A673 (cell line): Measurements from ENCODE around the gene EED. TPM values are rescaled to one million over a fixed set of nuclear protein-coding genes. Genes with fewer than 3 reads are reported as not detected.

Experiments used
- Bru-seq: library from RNA; stranded (reverse); fragments of 400-500 nt; gene quantifications from one replicate; lab custom pipeline; 2021; lab: Mats Ljungman, UMichigan
- BruChase-seq, 2 experiments: library from RNA; stranded (reverse); fragments of 400-500 nt; gene quantifications; one replicate each; lab custom pipeline; 2021; lab: Mats Ljungman, UMichigan
- BruUV-seq: library from RNA; stranded (reverse); fragments of 400-500 nt; replicated peaks from 2 replicates; lab custom pipeline; 2021; lab: Mats Ljungman, UMichigan
- CTCF ChIA-PET: fragments of 300-600 bp; sonication (Branson Sonifier 250); formaldehyde crosslinking; loops from one replicate; lab custom pipeline; 2022; ENCODE audit warnings: antibody characterized with exemption; lab: Charles Lee
- POLR2A ChIA-PET: fragments of 300-600 bp; sonication (Branson Sonifier 250); formaldehyde crosslinking; loops from one replicate; lab custom pipeline; 2022; ENCODE audit warnings: antibody characterized with exemption; ENCODE audit not compliant: low non-redundant PET; lab: Charles Lee
- DNase-seq: peaks from one replicate; pipeline ENCODE4 v3.0.0-alpha.2; 2015; ENCODE audit warnings: low spot score
- H3K27ac ChIP-seq: fragments of 200-600 bp; sonication (generic); 2 replicates; pipeline ENCODE4 v1.5.1; 2016; ENCODE audit warnings: mixed run types, low read depth, mild to moderate bottlenecking, mixed read lengths, antibody characterized with exemption, low read length; ENCODE audit not compliant: poor library complexity, severe bottlenecking
- H3K27me3 ChIP-seq: fragments of 200-600 bp; sonication (generic); replicated peaks from 2 replicates; pipeline ENCODE4 v1.6.1; 2017; ENCODE audit warnings: mixed run types, low read depth, mild to moderate bottlenecking, mixed read lengths, antibody characterized with exemption, low read length; ENCODE audit not compliant: insufficient read depth, poor library complexity
- H3K36me3 ChIP-seq: fragments of 200-600 bp; sonication (generic); 2 replicates; pipeline ENCODE4 v1.6.1; 2016; ENCODE audit warnings: mixed run types, mild to moderate bottlenecking, mixed read lengths, antibody characterized with exemption, low read length; ENCODE audit not compliant: insufficient read depth, poor library complexity, severe bottlenecking
- H3K4me1 ChIP-seq: fragments of 200-600 bp; sonication (generic); 2 replicates; pipeline ENCODE4 v1.6.1; 2017; ENCODE audit warnings: mixed run types, mild to moderate bottlenecking, mixed read lengths, antibody characterized with exemption, low read length; ENCODE audit not compliant: insufficient read depth, poor library complexity, severe bottlenecking
- H3K4me3 ChIP-seq: fragments of 200-600 bp; sonication (generic); 2 replicates; pipeline ENCODE4 v1.5.1; 2016; ENCODE audit warnings: low read depth, mixed run types, mild to moderate bottlenecking, mixed read lengths, low read length; ENCODE audit not compliant: poor library complexity, severe bottlenecking
- H3K9me3 ChIP-seq: fragments of 200-600 bp; sonication (generic); 2 replicates; pipeline ENCODE4 v1.6.1; 2016; ENCODE audit warnings: mixed run types, low read depth, mild to moderate bottlenecking, mixed read lengths, antibody characterized with exemption, low read length; ENCODE audit not compliant: poor library complexity, severe bottlenecking
- EZH2 ChIP-seq: fragments of 200-600 bp; sonication (generic); IDR thresholded peaks from 2 replicates; pipeline ENCODE4 v1.6.1; 2017; ENCODE audit warnings: borderline replicate concordance, low read depth, mild to moderate bottlenecking, mixed read lengths, antibody characterized with exemption, low read length; ENCODE audit not compliant: poor library complexity, severe bottlenecking
- intact Hi-C: fragments of 100-400 bp; cut with micrococcal nuclease; formaldehyde crosslinking; loops from one replicate; pipeline ENCODE4 v1.10.0; 2022; ENCODE audit not compliant: unreplicated experiment
- long read RNA-seq: library from polyadenylated mRNA; stranded (forward); transcript quantifications from one replicate; pipeline ENCODE4 v2.0.0, GENCODE V29; 2022
- total RNA-seq: library from RNA; stranded (reverse); gene quantifications from 2 replicates; pipeline ENCODE4 v1.2.3, GENCODE V29; 2021
- TF ChIP-seq, protein P1 (sequence below): fragments of 300-800, 200-600 bp; sonication (generic); conservative IDR thresholded peaks from 2 replicates; pipeline ENCODE4 v1.5.1; 2017; ENCODE audit warnings: low read depth, mild to moderate bottlenecking, antibody characterized with exemption, low read length, moderate library complexity, mixed read lengths

The EED gene, protein sequence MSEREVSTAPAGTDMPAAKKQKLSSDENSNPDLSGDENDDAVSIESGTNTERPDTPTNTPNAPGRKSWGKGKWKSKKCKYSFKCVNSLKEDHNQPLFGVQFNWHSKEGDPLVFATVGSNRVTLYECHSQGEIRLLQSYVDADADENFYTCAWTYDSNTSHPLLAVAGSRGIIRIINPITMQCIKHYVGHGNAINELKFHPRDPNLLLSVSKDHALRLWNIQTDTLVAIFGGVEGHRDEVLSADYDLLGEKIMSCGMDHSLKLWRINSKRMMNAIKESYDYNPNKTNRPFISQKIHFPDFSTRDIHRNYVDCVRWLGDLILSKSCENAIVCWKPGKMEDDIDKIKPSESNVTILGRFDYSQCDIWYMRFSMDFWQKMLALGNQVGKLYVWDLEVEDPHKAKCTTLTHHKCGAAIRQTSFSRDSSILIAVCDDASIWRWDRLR
- total RNA-seq (37.5 and 43.4 TPM in 2 replicates), Bru-seq, nascent RNA (percentile 97 among the genes with signal in this experiment), BruChase-seq, experiment 1, labeled RNA remaining after a 2-hour chase (percentile 95 among the genes with signal in this experiment), BruChase-seq, experiment 2, labeled RNA remaining after a 6-hour chase (percentile 82 among the genes with signal in this experiment)
- long read RNA-seq, transcript EED-207 (10 exons, 1,745 nt), result minor isoform, 6 of 96 reads
- long read RNA-seq, transcript EED-201 (12 exons, 2,223 nt), result major isoform, 67 of 96 reads
- long read RNA-seq, partial matches to known transcripts, result 2 of 96 reads
- long read RNA-seq, other reads (novel, unspliced or antisense), result 19 of 96 reads

DNA sequence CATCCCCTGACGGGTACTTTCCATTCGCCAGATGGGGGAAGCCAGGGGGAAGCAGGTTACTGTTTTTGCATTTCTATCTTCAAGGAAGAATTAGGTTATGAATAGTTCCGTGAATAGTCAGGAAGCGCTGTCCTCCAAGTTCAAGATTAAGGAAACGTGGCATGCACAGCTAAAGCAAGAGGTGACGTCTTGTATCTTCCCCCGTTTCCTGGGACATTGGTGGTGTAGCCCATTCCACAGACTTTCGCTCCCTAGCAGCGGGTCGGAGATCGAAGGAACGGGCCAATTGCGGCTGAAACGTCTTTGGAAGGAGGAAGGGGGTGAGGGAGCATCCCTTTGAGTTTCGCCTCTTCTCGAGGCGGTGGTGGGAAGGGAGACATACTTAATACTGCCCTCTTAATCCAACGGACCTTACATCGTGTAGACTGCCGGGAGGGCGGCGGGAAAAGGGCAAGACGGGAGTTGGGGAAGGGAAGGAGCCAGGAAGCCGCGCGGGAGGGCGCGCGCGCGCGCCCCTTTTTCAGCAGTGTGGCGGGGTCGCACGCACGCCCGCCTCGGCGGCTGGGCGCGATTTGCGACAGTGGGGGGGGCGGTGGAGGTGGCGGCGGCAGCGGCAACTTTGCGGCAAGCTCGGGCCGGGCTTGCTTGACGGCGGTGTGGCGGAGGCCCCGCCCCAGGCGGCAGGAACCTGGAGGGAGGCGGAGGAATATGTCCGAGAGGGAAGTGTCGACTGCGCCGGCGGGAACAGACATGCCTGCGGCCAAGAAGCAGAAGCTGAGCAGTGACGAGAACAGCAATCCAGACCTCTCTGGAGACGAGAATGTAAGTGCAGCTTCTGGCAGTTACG lies at the start of gene EED:
EED (plus strand) TSS at position 232 of the 847 bp plus-strand sequence; CDS start at position 709, 477 bp downstream.
- peaks cover 20% of the 10 kb centered on the region for H3K4me1 ChIP-seq
- H3K4me3 ChIP-seq, result peak within 1 kb of the TSS; percentile 83
- TSS peak; percentile 96 for BruUV-seq
- H3K27me3 ChIP-seq, result no peaks in the 10 kb centered on the region
- H3K36me3 ChIP-seq, result no peaks in the 10 kb centered on the region
- peak; percentile 99 for DNase-seq
- TF ChIP-seq, protein P1, sequence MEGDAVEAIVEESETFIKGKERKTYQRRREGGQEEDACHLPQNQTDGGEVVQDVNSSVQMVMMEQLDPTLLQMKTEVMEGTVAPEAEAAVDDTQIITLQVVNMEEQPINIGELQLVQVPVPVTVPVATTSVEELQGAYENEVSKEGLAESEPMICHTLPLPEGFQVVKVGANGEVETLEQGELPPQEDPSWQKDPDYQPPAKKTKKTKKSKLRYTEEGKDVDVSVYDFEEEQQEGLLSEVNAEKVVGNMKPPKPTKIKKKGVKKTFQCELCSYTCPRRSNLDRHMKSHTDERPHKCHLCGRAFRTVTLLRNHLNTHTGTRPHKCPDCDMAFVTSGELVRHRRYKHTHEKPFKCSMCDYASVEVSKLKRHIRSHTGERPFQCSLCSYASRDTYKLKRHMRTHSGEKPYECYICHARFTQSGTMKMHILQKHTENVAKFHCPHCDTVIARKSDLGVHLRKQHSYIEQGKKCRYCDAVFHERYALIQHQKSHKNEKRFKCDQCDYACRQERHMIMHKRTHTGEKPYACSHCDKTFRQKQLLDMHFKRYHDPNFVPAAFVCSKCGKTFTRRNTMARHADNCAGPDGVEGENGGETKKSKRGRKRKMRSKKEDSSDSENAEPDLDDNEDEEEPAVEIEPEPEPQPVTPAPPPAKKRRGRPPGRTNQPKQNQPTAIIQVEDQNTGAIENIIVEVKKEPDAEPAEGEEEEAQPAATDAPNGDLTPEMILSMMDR, result no peak
- TF ChIP-seq EZH2, result no peak
- no peaks in the 10 kb centered on the region for H3K9me3 ChIP-seq
- peak within 1 kb of the TSS; percentile 99 for H3K27ac ChIP-seq
- ChIA-PET POLR2A (interaction anchor here (0.7 kb wide), 3 partner anchors 177 to 881 kb away, joined by 3 to 7 read pairs (median 4); no protein-coding TSS in a partner anchor), CTCF (interaction anchor here (0.7 kb wide), 2 partner anchors 390 to 980 kb away, joined by 3 read pairs; no protein-coding TSS in a partner anchor)
- intact Hi-C loops, result loop anchor here (5.0 kb wide), 1 partner anchor 177 kb away; the partner anchor contains the start of gene PICALM

DNA sequence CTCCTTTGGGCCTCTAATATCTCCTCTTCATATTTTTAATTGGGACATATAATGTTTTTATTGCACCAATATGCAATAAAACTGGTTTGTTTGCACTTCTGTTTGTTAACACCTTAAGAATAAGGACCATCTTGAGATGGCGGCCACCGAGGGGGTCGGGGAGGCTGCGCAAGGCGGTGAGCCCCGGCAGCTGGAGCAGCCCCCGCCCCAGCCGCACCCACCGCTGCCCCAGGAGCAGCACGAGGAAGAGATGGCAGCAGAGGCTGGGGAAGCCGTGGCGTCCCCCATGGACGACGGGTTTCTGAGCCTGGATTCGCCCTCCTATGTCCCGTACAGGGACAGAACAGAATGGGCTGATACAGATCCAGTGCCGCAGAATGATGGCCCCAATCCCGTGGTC lies 49.6 kb upstream of the EED start:
- Histone ChIP-seq H3K4me3 (no peak overlapping the region), H3K36me3 (no peaks in the 10 kb centered on the region), H3K9me3 (no peaks in the 10 kb centered on the region), H3K4me1 (peaks cover 7% of the 10 kb centered on the region), H3K27ac (no peak overlapping the region), H3K27me3 (no peaks in the 10 kb centered on the region)
- BruUV-seq, result no TSS peak
- no peak for DNase-seq
- TF ChIP-seq EZH2, result no peak
- TF ChIP-seq, protein P1, result no peak
- ChIA-PET POLR2A (no interaction called here), CTCF (no interaction called here)
- intact Hi-C loops, result loop anchor here (5.0 kb wide), 1 partner anchor 338 kb away; the partner anchor contains the start of gene CCDC83
